Vagina (tissue), 2 donors: Measurements from ENCODE around the gene HSD17B8.

Source experiments
- POLR2A ChIP-seq, 2 donors: fragments of 450-650 bp; IDR thresholded peaks; one replicate each; pipeline ENCODE4 v1.6.1; 2017; ENCODE audit warnings: antibody characterized with exemption in 2 of 2, mild to moderate bottlenecking in 2 of 2, moderate library complexity in 2 of 2
- POLR2AphosphoS5 ChIP-seq, 2 donors: sonication (generic); formaldehyde crosslinking; IDR thresholded peaks; one replicate each; pipeline ENCODE4 v1.9.0; 2017; ENCODE audit warnings: antibody characterized with exemption in 2 of 2, mild to moderate bottlenecking in 2 of 2, low read depth in 1 of 2; ENCODE audit not compliant: insufficient read depth in 1 of 2
- TF ChIP-seq, protein P1 (sequence below), 3 experiments: fragments of 450-650 bp in 2 of 3; fragments of 200-600 bp in 1 of 3; sonication (generic) in 1 of 3; IDR thresholded peaks; one replicate each; pipeline ENCODE4 v1.5.1; 2017 to 2019; ENCODE audit warnings: antibody characterized with exemption in 3 of 3, mild to moderate bottlenecking in 2 of 3, moderate library complexity in 2 of 3

DNA sequence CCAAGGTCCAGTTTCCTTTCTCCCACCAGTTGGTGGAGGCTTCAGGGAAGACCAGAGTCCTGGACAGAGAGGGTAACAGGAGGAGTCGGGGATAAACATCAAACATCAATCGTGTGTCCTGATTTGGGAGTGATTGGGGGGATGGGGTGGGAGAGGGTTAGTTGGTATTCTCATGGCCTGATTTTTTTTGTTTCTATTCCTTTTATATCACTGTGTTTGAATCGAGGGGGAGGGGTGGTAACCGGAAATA is 365 bp upstream of the HSD17B8 start:
- TF ChIP-seq, protein P1, sequence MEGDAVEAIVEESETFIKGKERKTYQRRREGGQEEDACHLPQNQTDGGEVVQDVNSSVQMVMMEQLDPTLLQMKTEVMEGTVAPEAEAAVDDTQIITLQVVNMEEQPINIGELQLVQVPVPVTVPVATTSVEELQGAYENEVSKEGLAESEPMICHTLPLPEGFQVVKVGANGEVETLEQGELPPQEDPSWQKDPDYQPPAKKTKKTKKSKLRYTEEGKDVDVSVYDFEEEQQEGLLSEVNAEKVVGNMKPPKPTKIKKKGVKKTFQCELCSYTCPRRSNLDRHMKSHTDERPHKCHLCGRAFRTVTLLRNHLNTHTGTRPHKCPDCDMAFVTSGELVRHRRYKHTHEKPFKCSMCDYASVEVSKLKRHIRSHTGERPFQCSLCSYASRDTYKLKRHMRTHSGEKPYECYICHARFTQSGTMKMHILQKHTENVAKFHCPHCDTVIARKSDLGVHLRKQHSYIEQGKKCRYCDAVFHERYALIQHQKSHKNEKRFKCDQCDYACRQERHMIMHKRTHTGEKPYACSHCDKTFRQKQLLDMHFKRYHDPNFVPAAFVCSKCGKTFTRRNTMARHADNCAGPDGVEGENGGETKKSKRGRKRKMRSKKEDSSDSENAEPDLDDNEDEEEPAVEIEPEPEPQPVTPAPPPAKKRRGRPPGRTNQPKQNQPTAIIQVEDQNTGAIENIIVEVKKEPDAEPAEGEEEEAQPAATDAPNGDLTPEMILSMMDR (IDR thresholded peaks at IDR 0.05) = no peak
- TF ChIP-seq POLR2A (IDR thresholded peaks at IDR 0.05) (no peak), POLR2AphosphoS5 (IDR thresholded peaks at IDR 0.05; ENCODE audit: insufficient read depth in 1 of 2, low read depth in 1 of 2) (no peak)
